Thyroid gland (tissue), 4 donors: ENCODE data around the gene TBCEL. TPM values are rescaled to one million over a fixed set of nuclear protein-coding genes. Genes with fewer than 3 reads are reported as not detected.

Experiments used
- DNase-seq, 2 donors: peaks; one replicate each; pipeline ENCODE4 v3.0.0-alpha.2; 2019
- H3K27ac ChIP-seq, 3 donors: fragments of 200-600 bp; sonication (generic); 1 replicate in 2 of 3; 2 replicates in 1 of 3; pipeline ENCODE4 v1.5.1; 2016 to 2019; ENCODE audit warnings: mild to moderate bottlenecking in 1 of 3, moderate library complexity in 1 of 3
- H3K27me3 ChIP-seq: fragments of 200-600 bp; sonication (generic); one replicate; pipeline ENCODE4 v1.5.1; 2019
- H3K36me3 ChIP-seq, 2 donors: fragments of 200-600 bp; sonication (generic); one replicate each; pipeline ENCODE4 v1.5.1; 2016 to 2019
- H3K4me1 ChIP-seq, 2 donors: fragments of 200-600 bp; sonication (generic); one replicate each; pipeline ENCODE4 v1.5.1; 2017 to 2019
- H3K4me3 ChIP-seq, 3 donors: fragments of 200-600 bp; sonication (generic); replicated peaks in 1 of 3; 1 replicate in 2 of 3; 2 replicates in 1 of 3; pipeline ENCODE4 v1.5.1; 2016; ENCODE audit warnings: mild to moderate bottlenecking in 1 of 3
- H3K9me3 ChIP-seq: fragments of 200-600 bp; sonication (generic); one replicate; pipeline ENCODE4 v1.5.1; 2017
- CTCF ChIP-seq, 6 experiments: fragments of 200-600 bp in 3 of 6; fragments of 450-650 bp in 3 of 6; sonication (generic) in 3 of 6; IDR thresholded peaks; one replicate each; pipeline ENCODE4 v1.5.1; 2016 to 2019; ENCODE audit warnings: antibody characterized with exemption in 6 of 6, mild to moderate bottlenecking in 2 of 6, inconsistent platforms in 1 of 6, moderate library complexity in 1 of 6
- POLR2A ChIP-seq, 2 donors: fragments of 450-650 bp; IDR thresholded peaks; one replicate each; pipeline ENCODE4 v1.6.1; 2017; ENCODE audit warnings: antibody characterized with exemption in 2 of 2, mild to moderate bottlenecking in 2 of 2, moderate library complexity in 1 of 2
- WGBS, 2 donors: methylation state at CpG; one replicate each; pipeline ENCODE4 v1.1.5; 2017; 5-methylcytosine and 5-hydroxymethylcytosine counted together
- intact Hi-C: fragments of 100-400 bp; cut with DNase I; formaldehyde crosslinking; loops from one replicate; pipeline ENCODE4 v1.15.1; 2023
- total RNA-seq, 4 donors: library from RNA; depleted of rRNA; stranded (reverse); fragments of >200 nt; gene quantifications; one replicate each; pipeline ENCODE4 v1.2.3, GENCODE V29; 2016

Gene TBCEL
- total RNA-seq, 4 donors from 2014 or later: 32.3 to 89.4 (median 43.9) TPM

- Histone ChIP-seq H3K4me3 (no peak overlapping the region), H3K4me1 (no peaks in the 10 kb centered on the region), H3K27me3 (no peaks in the 10 kb centered on the region), H3K36me3 (no peaks in the 10 kb centered on the region), H3K27ac (no peak overlapping the region), H3K9me3 (no peaks in the 10 kb centered on the region)
- intact Hi-C loops: no loop called here
- WGBS, 2 donors: 89 to 94% methylated on average over 6 of the region's 6 CpGs
- no peak for DNase-seq
- TF ChIP-seq POLR2A (IDR thresholded peaks at IDR 0.05): no peak
- TF ChIP-seq CTCF (IDR thresholded peaks at IDR 0.05): no peak
Observed at GRCh38 chr11:121131656-121132055, 107.8 kb downstream of the TBCEL start.

- no peak overlapping the region for H3K4me3 ChIP-seq
- H3K4me1 ChIP-seq: no peaks in the 10 kb centered on the region
- no peaks in the 10 kb centered on the region for H3K27me3 ChIP-seq
- H3K27ac ChIP-seq: no peak overlapping the region
- 83 to 88% methylated on average over 13 of the region's 13 CpGs for WGBS, 2 donors
- TF ChIP-seq POLR2A (IDR thresholded peaks at IDR 0.05) (no peak), CTCF (IDR thresholded peaks at IDR 0.05) (no peak)
- DNase-seq: no peak
- intact Hi-C loops: no loop called here
- H3K36me3 ChIP-seq: no peaks in the 10 kb centered on the region
- no peaks in the 10 kb centered on the region for H3K9me3 ChIP-seq
Observed at GRCh38 chr11:121132211-121132976, 108.5 kb downstream of the TBCEL start.

GRCh38 chr11:121134741-121135312 is 110.9 kb downstream of the TBCEL start:
- Histone ChIP-seq H3K27me3 (no peaks in the 10 kb centered on the region), H3K4me3 (no peak overlapping the region), H3K4me1 (no peaks in the 10 kb centered on the region), H3K36me3 (no peaks in the 10 kb centered on the region), H3K9me3 (no peaks in the 10 kb centered on the region), H3K27ac (no peak overlapping the region)
- TF ChIP-seq POLR2A (IDR thresholded peaks at IDR 0.05): no peak
- no peak for TF ChIP-seq CTCF (IDR thresholded peaks at IDR 0.05)
- WGBS, 2 donors: 37 to 46% methylated on average over 10 of the region's 10 CpGs
- intact Hi-C loops: no loop called here
- DNase-seq: peak; percentile 29 to 54

- 93 to 97% methylated on average over 11 of the region's 11 CpGs for WGBS, 2 donors
- Histone ChIP-seq H3K36me3 (no peaks in the 10 kb centered on the region), H3K27me3 (no peaks in the 10 kb centered on the region), H3K27ac (no peak overlapping the region), H3K9me3 (no peaks in the 10 kb centered on the region), H3K4me1 (no peaks in the 10 kb centered on the region), H3K4me3 (no peak overlapping the region)
- TF ChIP-seq POLR2A (IDR thresholded peaks at IDR 0.05) (no peak), CTCF (IDR thresholded peaks at IDR 0.05) (no peak)
- intact Hi-C loops: no loop called here
- DNase-seq: no peak
Observed at GRCh38 chr11:121137005-121137404, 113.1 kb downstream of the TBCEL start.

GRCh38 chr11:121138259-121138658 is 114.4 kb downstream of the TBCEL start:
- 97 to 98% methylated on average over 5 of the region's 5 CpGs for WGBS, 2 donors
- intact Hi-C loops: no loop called here
- no peaks in the 10 kb centered on the region for H3K36me3 ChIP-seq

More at GRCh38 chr11:121138259-121138658, 114.4 kb downstream of the TBCEL start:
- DNase-seq: no peak
- H3K27me3 ChIP-seq: no peaks in the 10 kb centered on the region
- H3K4me3 ChIP-seq: no peak overlapping the region
- no peak overlapping the region for H3K27ac ChIP-seq
- H3K4me1 ChIP-seq: no peaks in the 10 kb centered on the region
- no peaks in the 10 kb centered on the region for H3K9me3 ChIP-seq
- TF ChIP-seq POLR2A (IDR thresholded peaks at IDR 0.05) (no peak), CTCF (IDR thresholded peaks at IDR 0.05) (no peak)
